ENCODE data around the gene C3orf38. TPM values are rescaled to one million over a fixed set of nuclear protein-coding genes. Genes with fewer than 3 reads are reported as not detected.
"Not testable (repeated sequence)": the region's sequence is repeated elsewhere in the genome, so short reads cannot be mapped to it uniquely, and the experiment has no call there.

The C3orf38 gene
- total RNA-seq, 1 experiment from 2014 or later, result 18.6 TPM

DNA sequence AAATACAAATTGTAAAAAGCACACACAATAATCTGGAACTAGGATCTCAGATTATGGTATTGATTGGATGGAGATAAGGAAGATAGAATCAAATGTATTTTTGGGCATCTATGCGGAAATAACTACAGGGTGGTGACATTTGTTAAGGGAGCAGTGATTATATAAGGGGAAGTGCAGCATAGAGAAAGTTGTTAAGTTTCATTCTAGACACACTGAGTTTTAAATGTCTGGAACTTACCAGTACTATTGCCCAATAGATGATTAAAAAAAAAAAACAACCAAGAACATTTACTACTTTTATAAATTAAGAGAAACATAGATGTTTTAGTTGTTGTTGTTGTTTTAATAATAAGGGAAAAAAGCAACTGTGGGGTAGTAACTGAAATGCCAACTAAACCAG lies 32.1 kb upstream of the C3orf38 start:
- no peak overlapping the region for H2AFZ ChIP-seq
- no peak overlapping the region for H3K27ac ChIP-seq
- intact Hi-C loops (cut with micrococcal nuclease; ENCODE audit: unreplicated experiment), result loop anchor here (10.0 kb wide), 1 partner anchor 853 kb away; no protein-coding TSS in a partner anchor
- no peak overlapping the region for H3K4me3 ChIP-seq
- ChIA-PET CTCF (no interaction called here), POLR2A (ENCODE audit: unreplicated experiment) (no interaction called here)
- no peak overlapping the region for H3K4me2 ChIP-seq
- H3K79me2 ChIP-seq (ENCODE audit: low read depth), result no peaks in the 10 kb centered on the region; the same call in 1 of the 2 replicates
- H4K20me1 ChIP-seq (ENCODE audit: insufficient read depth), result peaks cover 4% of the 10 kb centered on the region; the same call in 1 of the 2 replicates
- H3K9me3 ChIP-seq (ENCODE audit: insufficient read depth, low read depth), result no peaks in the 10 kb centered on the region
- H3K4me1 ChIP-seq (replicated peaks; ENCODE audit: insufficient read depth), result no peaks in the 10 kb centered on the region
- TF ChIP-seq CTCF (conservative IDR thresholded peaks at IDR 0.05) (no peak), EZH2 (IDR thresholded peaks at IDR 0.05; ENCODE audit: low read depth) (no peak)
- DNase-seq, result no peak
- H3K36me3 ChIP-seq (ENCODE audit: low read depth), result 0 out of 2 replicates have a peak, but pooled peaks cover 3% of the 10 kb centered on the region
- no peaks in the 10 kb centered on the region for H3F3A ChIP-seq (ENCODE audit: insufficient read depth, low read depth)
- H3K9me2 ChIP-seq (ENCODE audit: insufficient read depth), result no peaks in the 10 kb centered on the region
- no TSS peak for BruUV-seq (replicated peaks)
- no peaks in the 10 kb centered on the region for H3K27me3 ChIP-seq (ENCODE audit: insufficient read depth, low read depth)

DNA sequence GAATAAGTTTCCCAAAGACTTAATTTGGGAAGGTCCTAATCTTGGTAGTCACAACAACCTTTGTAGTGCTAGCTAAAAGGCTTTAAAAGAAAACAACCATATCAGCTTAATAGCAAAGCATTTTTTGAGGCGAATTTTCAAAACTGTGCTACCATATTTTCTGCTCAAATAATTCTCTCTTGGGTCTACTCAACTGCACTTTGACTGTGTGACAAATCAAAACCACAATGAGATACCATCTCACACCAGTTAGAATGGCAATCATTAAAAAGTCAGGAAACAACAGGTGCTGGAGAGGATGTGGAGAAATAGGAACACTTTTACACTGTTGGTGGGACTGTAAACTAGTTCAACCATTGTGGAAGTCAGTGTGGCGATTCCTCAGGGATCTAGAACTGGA lies 31.2 kb upstream of the C3orf38 start:
- DNase-seq; H4K20me1 ChIP-seq (ENCODE audit: insufficient read depth); H3K9me3 ChIP-seq (ENCODE audit: insufficient read depth, low read depth); BruUV-seq (replicated peaks); H3K4me2 ChIP-seq; H3K27ac ChIP-seq; H3K4me3 ChIP-seq; H3K4me1 ChIP-seq (replicated peaks; ENCODE audit: insufficient read depth); CTCF ChIA-PET; H3K36me3 ChIP-seq (ENCODE audit: low read depth); H3K79me2 ChIP-seq (ENCODE audit: low read depth); H2AFZ ChIP-seq; H3K27me3 ChIP-seq (ENCODE audit: insufficient read depth, low read depth); H3F3A ChIP-seq (ENCODE audit: insufficient read depth, low read depth); H3K9me2 ChIP-seq (ENCODE audit: insufficient read depth); POLR2A ChIA-PET (ENCODE audit: unreplicated experiment): not testable (repeated sequence)
- intact Hi-C loops (cut with micrococcal nuclease; ENCODE audit: unreplicated experiment), result loop anchor here (10.0 kb wide), 1 partner anchor 854 kb away; no protein-coding TSS in a partner anchor

DNA sequence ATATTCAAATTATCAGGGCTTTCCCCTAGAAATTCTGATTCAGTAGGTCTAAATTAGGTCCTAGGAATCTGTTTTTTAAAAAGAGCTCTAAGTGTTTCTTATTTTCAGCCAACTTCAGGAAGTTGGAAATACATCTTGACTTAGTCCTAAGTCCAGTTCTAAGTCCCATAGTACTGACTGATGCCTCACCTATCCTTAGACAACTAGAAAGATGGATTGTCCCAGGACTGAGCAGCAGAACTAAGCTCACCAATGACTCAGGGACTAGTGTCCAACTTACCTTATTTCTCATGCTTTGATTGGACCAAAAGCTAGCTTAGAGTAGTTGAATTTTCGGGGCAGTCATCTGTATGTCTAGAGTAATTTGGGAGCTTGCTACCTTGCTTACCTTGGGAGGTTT lies 26.2 kb upstream of the C3orf38 start:
- CTCF ChIA-PET, result no interaction called here

More for the DNA sequence above, 26.2 kb upstream of the C3orf38 start:
- POLR2A ChIA-PET (ENCODE audit: unreplicated experiment), result no interaction called here
- no peaks in the 10 kb centered on the region for H3F3A ChIP-seq (ENCODE audit: insufficient read depth, low read depth)
- 0 out of 2 replicates have a peak, but pooled peaks cover 3% of the 10 kb centered on the region for H3K36me3 ChIP-seq (ENCODE audit: low read depth)
- no peak overlapping the region for H3K4me3 ChIP-seq
- H3K79me2 ChIP-seq (ENCODE audit: low read depth), result peaks cover 2% of the 10 kb centered on the region; the same call in 1 of the 2 replicates
- H3K4me2 ChIP-seq, result no peak overlapping the region
- TF ChIP-seq CTCF (conservative IDR thresholded peaks at IDR 0.05) (no peak), EZH2 (IDR thresholded peaks at IDR 0.05; ENCODE audit: low read depth) (no peak)
- H3K27ac ChIP-seq, result no peak overlapping the region
- no peaks in the 10 kb centered on the region for H3K4me1 ChIP-seq (replicated peaks; ENCODE audit: insufficient read depth)
- no peaks in the 10 kb centered on the region for H4K20me1 ChIP-seq (ENCODE audit: insufficient read depth)
- H2AFZ ChIP-seq, result no peak overlapping the region
- no TSS peak for BruUV-seq (replicated peaks)
- no peaks in the 10 kb centered on the region for H3K9me2 ChIP-seq (ENCODE audit: insufficient read depth)
- no peaks in the 10 kb centered on the region for H3K27me3 ChIP-seq (ENCODE audit: insufficient read depth, low read depth)
- H3K9me3 ChIP-seq (ENCODE audit: insufficient read depth, low read depth), result no peaks in the 10 kb centered on the region
- intact Hi-C loops (cut with micrococcal nuclease; ENCODE audit: unreplicated experiment), result no loop called here
- DNase-seq, result no peak
